Measurements from ENCODE around the gene LRP1B.

DNA sequence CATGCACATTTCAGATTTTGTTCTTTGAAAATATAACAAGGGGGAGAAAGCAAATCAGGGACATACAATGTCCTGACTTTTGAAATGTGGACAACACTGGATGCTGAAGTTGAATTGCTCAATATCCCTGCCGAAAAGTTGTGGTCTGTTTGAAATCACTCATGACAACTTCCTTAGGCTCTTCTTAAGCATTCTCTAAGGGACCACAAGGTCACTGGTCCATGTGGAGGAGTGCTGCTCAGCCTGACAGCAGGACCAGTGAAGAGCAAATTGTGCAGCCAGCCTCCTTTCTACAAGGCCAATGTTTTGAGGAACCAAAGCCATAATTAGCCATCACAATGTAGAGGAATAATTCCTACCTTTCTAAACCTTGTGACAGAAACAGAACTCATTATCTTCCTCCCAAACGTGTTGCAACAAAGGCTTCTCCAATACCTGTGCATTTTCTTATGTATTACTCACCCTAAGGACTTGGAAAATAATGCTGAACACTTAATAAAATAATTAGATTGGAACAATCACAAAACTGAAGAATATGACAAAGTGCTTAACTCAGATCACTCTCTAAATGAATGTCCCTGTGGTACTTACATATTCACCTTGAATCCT, 1873.0 kb downstream of the LRP1B start:
- TF ChIP-seq, protein P1, sequence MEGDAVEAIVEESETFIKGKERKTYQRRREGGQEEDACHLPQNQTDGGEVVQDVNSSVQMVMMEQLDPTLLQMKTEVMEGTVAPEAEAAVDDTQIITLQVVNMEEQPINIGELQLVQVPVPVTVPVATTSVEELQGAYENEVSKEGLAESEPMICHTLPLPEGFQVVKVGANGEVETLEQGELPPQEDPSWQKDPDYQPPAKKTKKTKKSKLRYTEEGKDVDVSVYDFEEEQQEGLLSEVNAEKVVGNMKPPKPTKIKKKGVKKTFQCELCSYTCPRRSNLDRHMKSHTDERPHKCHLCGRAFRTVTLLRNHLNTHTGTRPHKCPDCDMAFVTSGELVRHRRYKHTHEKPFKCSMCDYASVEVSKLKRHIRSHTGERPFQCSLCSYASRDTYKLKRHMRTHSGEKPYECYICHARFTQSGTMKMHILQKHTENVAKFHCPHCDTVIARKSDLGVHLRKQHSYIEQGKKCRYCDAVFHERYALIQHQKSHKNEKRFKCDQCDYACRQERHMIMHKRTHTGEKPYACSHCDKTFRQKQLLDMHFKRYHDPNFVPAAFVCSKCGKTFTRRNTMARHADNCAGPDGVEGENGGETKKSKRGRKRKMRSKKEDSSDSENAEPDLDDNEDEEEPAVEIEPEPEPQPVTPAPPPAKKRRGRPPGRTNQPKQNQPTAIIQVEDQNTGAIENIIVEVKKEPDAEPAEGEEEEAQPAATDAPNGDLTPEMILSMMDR (conservative IDR thresholded peaks at IDR 0.05 in 1 of 2, IDR thresholded peaks at IDR 0.05 in 1 of 2; ENCODE audit: low read depth in 1 of 2, low read length in 2 of 2) = no peak
- TF ChIP-seq EZH2 (IDR thresholded peaks at IDR 0.05; ENCODE audit: low read length, missing control alignments) = no peak

All from fibroblast of lung (primary cell).